HG03139 (cell line): Measurements from ENCODE around the gene RNF149.

ENCODE experiments used
- ATAC-seq: cut with Tn5 transposase; IDR thresholded peaks from one replicate; pipeline ENCODE4 v1.9.1; 2021; ENCODE audit not compliant: unreplicated experiment

Gene RNF149

GRCh38 chr2:101299604-101300003 is 8.9 kb downstream of the RNF149 start:
- ATAC-seq = no peak

- ATAC-seq = no peak
Observed at GRCh38 chr2:101297383-101297782, 11.1 kb downstream of the RNF149 start.

DNA sequence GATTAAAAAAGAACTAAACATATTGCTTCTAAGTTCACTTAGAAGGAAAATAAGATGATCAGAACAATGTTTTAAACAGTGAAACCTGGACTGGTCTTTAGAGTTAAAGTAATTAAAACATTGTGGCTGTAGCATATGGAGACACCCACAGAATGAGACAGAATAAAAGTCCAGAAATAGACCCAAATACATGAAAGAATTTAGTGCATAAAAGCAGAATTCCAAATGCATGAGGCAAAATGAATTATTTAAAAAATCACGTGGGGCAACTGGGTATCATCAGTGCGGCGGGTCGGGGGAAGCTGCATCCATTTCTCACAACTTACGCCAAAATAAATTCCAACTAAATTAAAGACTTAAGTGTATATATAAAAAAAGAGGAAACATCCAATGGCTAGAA is 12.1 kb downstream of the RNF149 start:
- ATAC-seq = no peak

DNA sequence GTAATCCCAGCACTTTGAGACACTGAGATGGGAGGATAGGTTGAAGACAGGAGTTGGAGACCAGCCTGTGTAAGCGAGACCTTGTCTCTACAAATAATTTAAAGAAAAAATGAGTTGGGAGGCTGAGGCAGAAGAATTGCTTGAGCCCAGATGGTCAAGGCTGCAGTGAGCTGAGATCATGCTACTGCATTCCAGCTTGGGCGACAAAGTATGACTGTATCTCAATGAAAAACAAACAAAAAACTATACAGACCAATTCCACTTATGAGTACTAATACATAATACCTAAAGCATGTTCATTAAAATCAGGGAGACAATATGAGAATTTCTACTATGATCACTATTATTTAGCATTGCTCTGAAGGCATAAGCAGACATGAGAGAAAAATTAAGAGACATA is 12.6 kb downstream of the RNF149 start:
- ATAC-seq = no peak

DNA sequence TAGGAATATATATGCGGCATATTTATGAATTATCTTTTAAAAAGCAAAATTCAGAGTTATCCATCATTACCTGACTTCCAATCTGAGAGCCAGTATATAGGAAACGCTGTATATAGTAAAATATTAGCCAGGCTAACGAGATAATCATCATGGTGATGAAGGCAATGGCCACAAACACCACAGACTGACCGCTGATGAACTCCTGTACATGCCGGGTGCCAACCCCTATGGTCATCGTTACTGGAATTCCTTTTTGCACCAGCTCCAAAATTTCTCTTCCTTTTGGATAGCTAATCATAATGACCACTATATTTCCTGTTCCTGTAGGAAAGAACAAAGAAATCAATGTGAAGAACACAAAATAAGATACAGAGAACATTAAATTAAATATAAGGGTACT is 13.6 kb downstream of the RNF149 start:
- ATAC-seq = no peak

DNA sequence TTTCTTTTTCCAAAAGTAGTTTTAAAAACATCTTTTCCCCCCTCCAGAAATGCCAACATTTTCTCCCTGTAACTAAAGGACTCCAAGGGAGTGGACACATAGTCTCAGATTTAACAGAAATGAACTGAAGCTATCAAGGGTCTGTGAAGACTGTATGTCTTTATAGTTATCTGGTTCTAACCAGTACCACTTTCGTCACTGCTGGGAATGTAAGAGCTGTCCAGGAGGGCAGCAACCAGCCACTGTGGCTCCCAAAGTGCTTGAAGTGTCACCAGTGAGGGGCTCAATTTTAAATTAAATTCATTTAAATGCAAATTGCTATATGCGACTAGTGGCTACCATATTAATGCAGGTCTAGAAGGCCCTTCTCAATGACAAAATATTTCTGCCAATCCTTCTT is 15.0 kb downstream of the RNF149 start:
- ATAC-seq = no peak

- no peak for ATAC-seq
Observed at GRCh38 chr2:101291973-101292372, 16.5 kb downstream of the RNF149 start.

DNA sequence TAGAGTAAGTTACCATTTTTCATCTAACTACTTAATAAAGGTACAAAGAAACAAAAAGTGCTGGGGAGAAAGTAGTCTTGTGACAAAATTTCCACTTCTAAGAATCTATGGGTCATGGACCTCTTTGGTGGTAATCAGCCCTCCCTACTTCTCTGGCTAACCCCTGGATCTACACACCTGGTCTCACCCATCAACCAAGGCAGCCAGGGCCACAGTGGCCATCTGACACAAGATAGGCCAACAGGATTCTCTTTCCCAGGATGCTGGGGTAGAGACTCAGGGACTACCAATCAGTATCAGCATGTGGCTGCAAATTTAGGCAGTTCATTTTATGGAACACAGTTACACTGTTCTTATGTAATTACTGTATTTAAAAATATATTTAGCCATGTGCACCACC is 17.8 kb downstream of the RNF149 start:
- no peak for ATAC-seq

DNA sequence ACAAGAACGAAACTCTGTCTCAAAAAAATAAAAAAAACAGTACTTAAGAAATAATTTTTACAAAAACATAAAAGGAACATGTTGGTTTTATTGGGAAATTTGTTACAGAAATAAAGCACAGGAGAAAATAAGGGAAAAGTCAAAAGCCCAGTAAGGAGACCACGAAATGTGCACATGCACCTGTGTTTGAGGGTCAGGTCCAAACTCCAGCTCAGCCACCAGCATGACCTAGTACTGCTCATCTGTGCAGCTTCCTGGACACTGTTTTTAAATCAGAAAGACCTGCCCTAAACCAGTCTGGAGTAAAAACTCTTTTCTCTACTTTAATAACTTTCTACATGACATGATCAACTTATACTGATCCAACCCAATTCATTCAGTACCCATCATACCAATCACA is 21.2 kb downstream of the RNF149 start:
- ATAC-seq = no peak

- ATAC-seq = no peak
Observed at GRCh38 chr2:101286684-101287083, 21.8 kb downstream of the RNF149 start.

DNA sequence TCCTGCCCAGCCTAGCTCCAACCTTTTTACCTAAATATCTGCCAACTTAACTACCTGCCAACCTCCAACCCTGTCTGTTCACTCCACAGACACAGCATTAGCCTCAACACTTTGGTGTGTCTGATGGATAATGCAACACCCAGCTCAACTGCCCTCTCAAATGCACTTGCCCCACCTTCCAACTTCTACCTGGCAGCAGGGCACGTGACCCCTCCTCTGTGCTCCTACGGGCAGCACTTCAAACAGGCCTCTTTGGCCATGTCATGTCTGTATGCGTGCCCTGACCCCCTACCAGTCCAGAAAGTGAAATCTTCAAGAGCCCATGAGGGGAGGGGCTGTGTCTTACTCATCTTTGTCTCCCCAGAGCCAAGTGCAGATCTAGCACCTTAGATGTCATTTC is 25.5 kb downstream of the RNF149 start:
- no peak for ATAC-seq

DNA sequence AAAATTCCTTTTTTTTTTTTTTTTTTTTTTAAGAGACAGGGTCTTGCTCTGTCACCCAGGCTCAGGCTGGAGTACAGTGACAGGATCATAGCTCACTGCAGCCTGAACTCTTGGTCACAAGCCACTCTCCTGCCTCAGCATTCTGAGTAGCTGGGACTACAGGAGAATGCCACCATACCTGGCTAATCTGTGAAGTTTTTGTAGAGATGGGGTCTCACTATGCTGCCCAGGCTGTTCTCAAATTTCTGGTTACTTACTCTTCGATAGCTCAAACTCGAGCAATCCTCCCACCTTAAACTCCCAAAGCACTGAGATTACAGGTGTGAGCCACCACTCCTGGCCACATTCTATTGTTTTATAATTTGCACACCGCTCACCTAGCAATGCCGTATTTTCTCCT is 27.0 kb downstream of the RNF149 start:
- ATAC-seq = no peak

DNA sequence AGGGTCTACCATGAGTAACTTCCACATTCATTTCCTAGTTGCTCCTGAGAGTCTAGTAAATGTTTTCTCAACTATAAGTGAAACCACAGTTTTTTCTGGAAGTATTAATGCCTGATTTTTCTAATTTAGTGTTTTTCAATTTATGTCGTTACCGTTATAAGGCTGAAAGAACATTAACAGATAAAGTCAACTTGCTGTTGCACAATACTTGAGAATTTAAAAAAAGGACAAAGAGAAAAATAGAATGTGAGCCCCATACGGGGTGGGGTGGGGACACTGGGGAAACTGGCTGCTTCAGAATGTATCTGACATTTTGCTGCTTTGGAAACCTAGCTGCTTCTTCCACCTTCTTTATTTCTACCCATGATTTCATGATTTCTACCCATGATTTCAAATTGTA is 29.6 kb downstream of the RNF149 start:
- ATAC-seq = no peak

DNA sequence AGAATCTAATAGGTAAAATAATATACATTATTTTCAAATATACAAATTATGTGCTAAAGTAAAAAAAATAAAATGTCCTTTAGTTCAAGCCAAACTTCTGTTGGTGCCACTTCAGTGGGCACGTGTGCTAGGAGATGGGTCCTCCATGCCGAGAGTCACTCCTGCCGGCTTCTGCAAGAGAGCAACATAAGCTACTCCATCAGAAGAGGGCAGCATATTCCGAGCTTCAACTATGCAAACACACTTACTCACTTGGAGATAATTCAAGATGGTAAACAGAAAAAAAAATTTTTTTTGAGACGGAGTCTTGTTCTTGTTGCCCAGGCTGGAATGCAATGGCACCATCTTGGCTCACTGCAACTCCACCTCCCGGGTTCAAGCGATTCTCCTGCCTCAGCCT is 31.4 kb downstream of the RNF149 start:
- no peak for ATAC-seq

DNA sequence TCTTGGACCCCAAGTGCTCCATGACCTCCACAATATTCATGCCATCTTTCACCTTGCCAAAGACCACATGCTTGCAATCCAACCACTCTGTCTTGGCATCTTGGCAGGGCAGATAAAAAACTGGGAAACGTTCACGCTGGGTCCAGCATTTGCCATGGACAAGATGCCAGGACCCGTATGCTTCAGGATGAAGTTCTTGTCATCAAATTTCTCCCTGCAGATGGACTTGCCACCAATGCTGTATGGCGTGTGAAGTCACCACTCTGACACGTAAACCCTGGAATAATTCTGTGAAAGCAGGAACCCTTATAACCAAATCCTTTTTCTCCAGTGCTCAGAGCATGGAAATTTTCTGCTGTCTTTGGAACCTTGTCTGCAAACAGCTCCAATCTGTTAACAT is 34.4 kb downstream of the RNF149 start:
- ATAC-seq = no peak

- no peak for ATAC-seq
Observed at GRCh38 chr2:101273056-101273455, 35.4 kb downstream of the RNF149 start.

- ATAC-seq = peak; percentile 57
Observed at GRCh38 chr2:101272045-101272784, 36.3 kb downstream of the RNF149 start.

DNA sequence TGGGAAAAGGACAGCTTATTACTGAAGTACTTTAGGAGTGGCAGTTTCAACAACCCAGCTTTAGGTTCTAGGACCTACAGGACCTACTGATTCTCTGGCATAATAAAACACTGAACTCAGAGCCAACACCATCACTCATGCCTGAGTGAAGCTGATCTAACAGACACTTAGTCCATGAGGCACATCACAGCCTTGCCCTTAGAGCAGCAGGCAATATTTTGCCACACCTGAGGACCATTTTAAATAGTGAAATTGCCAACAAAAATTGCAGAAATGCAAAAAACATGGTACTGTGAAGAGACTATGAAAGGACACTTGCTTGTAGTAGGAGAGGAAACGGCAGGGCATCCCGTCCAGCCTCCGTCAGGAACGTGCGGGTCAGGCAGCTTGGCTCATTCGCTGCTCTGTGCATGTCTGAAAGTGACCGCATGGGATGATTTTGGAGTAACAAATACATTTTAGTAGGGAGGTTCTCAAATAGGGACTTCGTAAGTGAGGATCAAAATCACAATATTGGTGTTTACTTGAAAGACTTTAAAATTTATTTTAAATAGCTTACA is 37.7 kb downstream of the RNF149 start:
- no peak for ATAC-seq

DNA sequence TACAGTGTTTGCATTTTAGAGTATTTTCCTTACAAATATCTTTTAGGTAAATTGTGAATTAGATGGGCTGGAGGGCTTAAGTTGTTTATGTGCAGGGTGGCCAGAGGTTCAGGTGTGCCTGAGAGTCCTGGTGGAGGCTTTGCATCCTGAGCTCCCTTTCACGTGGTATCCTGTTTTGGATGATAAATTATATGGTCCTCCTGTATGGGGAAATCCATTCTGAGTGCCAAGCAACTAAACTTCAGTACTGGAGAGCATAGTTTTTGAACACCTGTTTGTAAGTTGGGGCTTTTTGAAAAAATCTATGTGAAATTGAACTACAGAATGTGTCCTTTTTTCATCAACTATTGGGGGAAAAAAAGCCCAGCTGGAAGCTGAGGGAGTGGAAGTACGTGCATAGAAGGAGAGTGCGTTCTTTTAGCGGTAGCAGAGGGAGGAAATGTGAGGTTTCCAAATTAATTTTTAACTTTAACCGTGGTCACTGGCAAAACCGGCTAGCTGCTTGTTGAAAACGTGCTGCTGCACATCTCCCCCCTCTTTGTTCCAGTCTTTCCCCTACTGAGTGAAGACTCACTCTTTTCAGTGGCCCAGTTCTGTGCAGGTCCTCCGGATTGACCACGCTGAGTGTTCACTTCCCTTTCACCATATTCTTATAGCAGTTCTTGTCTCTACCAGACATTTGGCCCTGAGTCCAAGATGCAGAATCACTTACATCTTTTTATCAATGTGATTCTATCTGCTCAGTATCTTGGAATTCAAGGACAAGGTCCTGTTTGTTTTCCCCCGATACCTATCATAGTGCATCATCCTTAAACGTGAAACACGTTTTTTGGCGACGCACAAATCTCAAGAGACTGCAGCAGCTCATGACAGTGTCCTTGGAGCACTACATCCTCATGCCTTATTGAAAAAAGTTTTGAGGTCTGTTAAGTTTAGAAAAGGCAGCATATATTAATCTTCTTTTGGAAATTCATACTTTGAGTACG is 40.5 kb downstream of the RNF149 start:
- peak; percentile 74 for ATAC-seq

DNA sequence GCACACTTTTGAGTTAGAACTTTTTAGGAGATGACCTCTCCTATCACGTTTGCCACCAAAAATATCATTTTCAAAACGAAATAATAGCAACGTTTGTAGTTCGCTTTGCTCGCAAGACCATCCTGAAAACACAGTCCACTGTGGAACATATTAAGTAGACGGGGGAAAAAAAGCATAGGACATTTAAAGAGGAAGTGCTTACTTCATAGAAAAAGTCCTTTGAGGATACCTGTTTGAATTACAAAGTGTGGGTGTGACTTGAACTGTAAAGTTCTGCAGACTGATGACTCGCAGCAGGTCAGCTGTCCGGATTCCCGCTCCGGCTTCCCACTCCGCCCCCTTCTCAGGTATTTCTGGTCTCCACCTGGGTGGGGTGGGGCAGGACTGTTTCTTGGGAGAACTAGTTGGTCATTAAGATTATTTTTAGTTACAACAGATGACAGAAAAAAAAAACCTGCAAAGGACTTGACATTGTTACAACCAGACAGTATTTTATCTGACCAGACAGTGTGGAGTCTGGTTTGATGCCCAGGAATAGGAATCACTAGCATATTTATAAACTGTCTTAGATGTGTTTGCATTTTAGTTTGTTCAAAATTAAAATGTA is 42.5 kb downstream of the RNF149 start:
- ATAC-seq = no peak

DNA sequence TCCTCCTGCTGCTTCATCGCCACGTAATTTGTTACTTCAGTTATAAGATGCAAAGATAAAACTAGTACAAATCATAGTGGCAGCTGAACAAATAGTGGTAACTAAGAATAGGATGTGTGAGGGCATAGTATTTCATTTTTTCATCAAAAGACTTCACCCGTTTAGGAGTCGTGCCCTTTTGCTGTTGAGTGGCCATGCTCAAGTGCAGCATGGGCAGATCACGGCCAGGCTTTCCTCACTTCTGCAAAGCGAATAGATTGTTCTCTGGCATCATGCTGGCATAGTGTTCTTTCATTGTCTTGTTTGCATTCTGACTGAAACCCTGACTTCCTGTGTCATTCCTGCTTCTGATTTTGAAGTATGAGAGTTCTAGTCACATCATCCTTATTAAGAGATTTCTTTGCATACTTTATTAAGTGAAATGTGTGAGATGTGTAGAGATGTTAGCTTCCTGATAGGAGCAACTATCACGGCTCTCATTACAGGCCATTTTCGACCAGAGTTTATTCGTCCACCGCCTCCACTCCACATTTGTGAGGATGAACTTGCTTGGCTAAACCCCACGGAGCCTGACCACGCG is 44.1 kb downstream of the RNF149 start:
- ATAC-seq = no peak
